A549 (cell line): ENCODE measurements around the gene CD163L1. TPM values are rescaled to one million over a fixed set of nuclear protein-coding genes. Genes with fewer than 3 reads are reported as not detected.

Experiments
- ATAC-seq, 2 experiments: fragments of 200-7000 bp in 1 of 2; fragments of >200 bp in 1 of 2; cut with Nextera tagmentation in 1 of 2; cut with Tn5 transposase in 1 of 2; 3 replicates each; pipeline versions ENCODE4 v1.8.0 to v1.9.1; 2018 to 2020; ENCODE audit warnings: mild to moderate bottlenecking in 1 of 2, moderate library complexity in 1 of 2
- CTCF ChIA-PET: fragments of 300-600 bp; sonication (Branson Sonifier 250); formaldehyde crosslinking; extraction: SDS; loops from one replicate; lab custom pipeline; 2021; ENCODE audit warnings: antibody characterized with exemption, inconsistent platforms; lab: Yijun Ruan, JAX
- POLR2A ChIA-PET: fragments of 350-600 bp; formaldehyde crosslinking; extraction: SDS; loops from one replicate; lab custom pipeline; 2021; ENCODE audit warnings: antibody characterized with exemption, inconsistent platforms; lab: Yijun Ruan, JAX
- DNase-seq, 2 experiments: peaks; one replicate each; pipeline versions ENCODE4 v3.0.0 to v3.0.0-alpha.2; 2011 to 2016; ENCODE audit warnings: low read depth in 1 of 2, low spot score in 1 of 2
- FAIRE-seq: peaks from 2 replicates; lab custom pipeline; 2011; peaks lifted over from hg19 to GRCh38; lab: Jason Lieb, UNC
- H3K27ac ChIP-seq, 2 experiments: fragments of >200 bp; sonication (Bioruptor Twin); formaldehyde crosslinking; 3 replicates each; pipeline ENCODE4 v1.5.1; 2016 to 2017
- H3K4me1 ChIP-seq: fragments of >200 bp; sonication (Bioruptor Twin); formaldehyde crosslinking; 3 replicates; pipeline ENCODE4 v1.6.1; 2016
- H3K4me2 ChIP-seq: fragments of >200 bp; sonication (Bioruptor Twin); formaldehyde crosslinking; 3 replicates; pipeline ENCODE4 v1.6.1; 2016
- H3K4me3 ChIP-seq: fragments of >200 bp; sonication (Bioruptor Twin); formaldehyde crosslinking; 3 replicates; pipeline ENCODE4 v1.5.1; 2016
- H3K9me3 ChIP-seq: fragments of >200 bp; sonication (Bioruptor Twin); formaldehyde crosslinking; 3 replicates; pipeline ENCODE4 v1.6.1; 2016
- BHLHE40 ChIP-seq: IDR thresholded peaks from 2 replicates; pipeline ENCODE4 v1.6.1; 2012; ENCODE audit warnings: low read depth, low read length, inconsistent platforms
- CBX2 ChIP-seq: fragments of 200-600 bp; sonication (generic); IDR thresholded peaks from 2 replicates; pipeline ENCODE4 v1.6.1; 2016; ENCODE audit warnings: low read depth, mild to moderate bottlenecking, borderline replicate concordance
- CEBPB ChIP-seq, 2 experiments: fragments of >200 bp in 1 of 2; sonication (Bioruptor Twin) in 1 of 2; formaldehyde crosslinking in 1 of 2; IDR thresholded peaks; 2 replicates each; pipeline ENCODE4 v1.6.1; 2012 to 2016
- EP300 ChIP-seq, 2 experiments: fragments of >200 bp; sonication (Bioruptor Twin); formaldehyde crosslinking; IDR thresholded peaks; 2 replicates in 1 of 2; 3 replicates in 1 of 2; pipeline ENCODE4 v1.6.1; 2016 to 2017
- FOXS1 ChIP-seq: fragments of 250-450 bp; sonication (Bioruptor Pico); IDR thresholded peaks from 2 replicates; pipeline ENCODE4 v1.5.0; 2020; ENCODE audit warnings: mild to moderate bottlenecking, moderate library complexity
- HOXA7 ChIP-seq: fragments of 250-450 bp; sonication (Bioruptor Pico); IDR thresholded peaks from 2 replicates; pipeline ENCODE4 v1.5.0; 2020; ENCODE audit warnings: mild to moderate bottlenecking, moderate library complexity
- HOXB13 ChIP-seq: fragments of 250-450 bp; sonication (Bioruptor Pico); IDR thresholded peaks from 2 replicates; pipeline ENCODE4 v1.5.0; 2020; ENCODE audit warnings: low read depth, mild to moderate bottlenecking, moderate library complexity
- JUNB ChIP-seq: fragments of >200 bp; sonication (Bioruptor Twin); formaldehyde crosslinking; IDR thresholded peaks from 2 replicates; pipeline ENCODE4 v1.6.1; 2016
- MAFK ChIP-seq: fragments of 450-650 bp; IDR thresholded peaks from 2 replicates; pipeline ENCODE4 v1.6.1; 2014; ENCODE audit not compliant: partially characterized antibody
- MAZ ChIP-seq: fragments of 150-350 bp; IDR thresholded peaks from 2 replicates; pipeline ENCODE4 v1.6.1; 2014; ENCODE audit warnings: antibody characterized with exemption, low read depth, low read length, borderline replicate concordance
- NPAS2 ChIP-seq: fragments of 250-450 bp; sonication (Bioruptor Pico); IDR thresholded peaks from 2 replicates; pipeline ENCODE4 v1.8.0; 2022; ENCODE audit warnings: mild to moderate bottlenecking, moderate library complexity, borderline replicate concordance
- PHF8 ChIP-seq: fragments of 200-600 bp; sonication (generic); IDR thresholded peaks from 2 replicates; pipeline ENCODE4 v1.6.1; 2016; ENCODE audit warnings: low read depth, mild to moderate bottlenecking, antibody characterized with exemption, moderate library complexity, borderline replicate concordance
- POLR2A ChIP-seq: IDR thresholded peaks from 2 replicates; pipeline ENCODE4 v1.6.1; 2012; ENCODE audit warnings: mild to moderate bottlenecking, low read length
- POLR2AphosphoS2 ChIP-seq: conservative IDR thresholded peaks from 2 replicates; pipeline ENCODE4 v1.6.1; 2012; ENCODE audit warnings: low read length, improper control_type of control experiment, inconsistent platforms
- RAD21 ChIP-seq, 2 experiments: fragments of >200 bp in 1 of 2; sonication (Bioruptor Twin) in 1 of 2; formaldehyde crosslinking in 1 of 2; IDR thresholded peaks in 1 of 2; conservative IDR thresholded peaks in 1 of 2; 2 replicates in 1 of 2; 3 replicates in 1 of 2; pipeline ENCODE4 v1.6.1; 2012 to 2018; ENCODE audit warnings: inconsistent platforms in 1 of 2
- RARB ChIP-seq: fragments of 250-450 bp; sonication (Bioruptor Pico); IDR thresholded peaks from 2 replicates; pipeline ENCODE4 v1.8.0; 2021; ENCODE audit warnings: mild to moderate bottlenecking, moderate library complexity
- RCOR1 ChIP-seq: fragments of 150-350 bp; IDR thresholded peaks from 2 replicates; pipeline ENCODE4 v1.6.1; 2014; ENCODE audit warnings: antibody characterized with exemption, low read length, low read depth
- SREBF2 ChIP-seq: fragments of 450-650 bp; IDR thresholded peaks from 2 replicates; pipeline ENCODE4 v1.6.1; 2014; ENCODE audit warnings: mild to moderate bottlenecking, moderate library complexity
- TFCP2L1 ChIP-seq: fragments of 250-450 bp; sonication (Bioruptor Pico); IDR thresholded peaks from 2 replicates; pipeline ENCODE4 v1.5.0; 2021; ENCODE audit warnings: mild to moderate bottlenecking
- ZNF302 ChIP-seq: fragments of 250-450 bp; sonication (Bioruptor Pico); IDR thresholded peaks from 2 replicates; pipeline ENCODE4 v1.9.0; 2021; ENCODE audit warnings: inconsistent platforms, mild to moderate bottlenecking, moderate library complexity
- WGBS: methylation state at CpG from one replicate; pipeline ENCODE4 v1.1.6; 2017; ENCODE audit errors: missing lambda C conversion rate; 5-methylcytosine and 5-hydroxymethylcytosine counted together
- polyA plus RNA-seq, 4 experiments: library from polyadenylated mRNA; depleted of rRNA in 3 of 4; stranded (reverse); fragments of >200 nt; fragmentation: RNase III in 1 of 4; extraction: RNeasy Plus Mini Kit Qiagen cat#74134 plus additional on column Dnase treatment in 1 of 4; gene quantifications; 2 replicates in 3 of 4; 3 replicates in 1 of 4; pipeline ENCODE4 v1.2.3, GENCODE V29; 2011 to 2017
- TF ChIP-seq, protein P1 (sequence below): fragments of >200 bp; sonication (Bioruptor Twin); formaldehyde crosslinking; IDR thresholded peaks from 3 replicates; pipeline ENCODE4 v1.6.1; 2016
- TF ChIP-seq, protein P2 (sequence below): fragments of 450-650 bp; IDR thresholded peaks from 2 replicates; pipeline ENCODE4 v1.6.1; 2014; ENCODE audit warnings: antibody characterized with exemption
- TF ChIP-seq, protein P3 (sequence below): IDR thresholded peaks from 2 replicates; pipeline ENCODE4 v1.6.1; 2012; ENCODE audit warnings: low read depth, borderline replicate concordance
- TF ChIP-seq, protein P4 (sequence below): IDR thresholded peaks from 2 replicates; pipeline ENCODE4 v1.6.1; 2012

Gene CD163L1
- polyA plus RNA-seq, 2 of the 4 experiments (the other 2 are of a cell fraction): 0.22 to 0.44 TPM

DNA sequence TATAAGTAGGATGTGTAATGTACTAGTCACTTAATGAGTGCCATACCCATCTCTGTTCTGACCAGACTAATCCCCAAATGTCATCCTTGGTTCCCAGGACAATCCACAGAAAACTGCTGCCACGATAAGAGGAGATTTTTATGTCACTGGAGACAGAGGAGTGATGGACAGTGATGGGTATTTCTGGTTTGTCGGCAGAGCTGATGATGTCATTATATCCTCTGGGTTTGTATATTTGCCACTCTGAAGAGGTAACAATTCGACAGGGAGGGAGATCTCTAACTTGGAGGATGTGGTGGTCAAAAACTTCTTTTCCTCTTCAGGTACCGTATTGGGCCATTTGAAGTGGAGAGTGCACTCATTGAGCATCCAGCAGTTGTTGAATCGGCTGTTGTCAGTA lies 119.8 kb downstream of the CD163L1 start:
- DNase-seq (no peak), FAIRE-seq (no peak)
- Histone ChIP-seq H3K9me3 (no peaks in the 10 kb centered on the region), H3K27ac (no peak overlapping the region), H3K4me3 (no peak overlapping the region)
- POLR2A ChIA-PET: no interaction called here
- TF ChIP-seq MAZ (no peak), RARB (CRISPR knock-in tag) (no peak), SREBF2 (no peak), NPAS2 (CRISPR knock-in tag) (no peak), PHF8 (no peak), MAFK (no peak), HOXA7 (CRISPR knock-in tag) (no peak), BHLHE40 (no peak), POLR2A (no peak), ZNF302 (CRISPR knock-in tag) (no peak)
- TF ChIP-seq, protein P1, sequence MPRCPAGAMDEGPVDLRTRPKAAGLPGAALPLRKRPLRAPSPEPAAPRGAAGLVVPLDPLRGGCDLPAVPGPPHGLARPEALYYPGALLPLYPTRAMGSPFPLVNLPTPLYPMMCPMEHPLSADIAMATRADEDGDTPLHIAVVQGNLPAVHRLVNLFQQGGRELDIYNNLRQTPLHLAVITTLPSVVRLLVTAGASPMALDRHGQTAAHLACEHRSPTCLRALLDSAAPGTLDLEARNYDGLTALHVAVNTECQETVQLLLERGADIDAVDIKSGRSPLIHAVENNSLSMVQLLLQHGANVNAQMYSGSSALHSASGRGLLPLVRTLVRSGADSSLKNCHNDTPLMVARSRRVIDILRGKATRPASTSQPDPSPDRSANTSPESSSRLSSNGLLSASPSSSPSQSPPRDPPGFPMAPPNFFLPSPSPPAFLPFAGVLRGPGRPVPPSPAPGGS: no peak
- TF ChIP-seq, protein P2, sequence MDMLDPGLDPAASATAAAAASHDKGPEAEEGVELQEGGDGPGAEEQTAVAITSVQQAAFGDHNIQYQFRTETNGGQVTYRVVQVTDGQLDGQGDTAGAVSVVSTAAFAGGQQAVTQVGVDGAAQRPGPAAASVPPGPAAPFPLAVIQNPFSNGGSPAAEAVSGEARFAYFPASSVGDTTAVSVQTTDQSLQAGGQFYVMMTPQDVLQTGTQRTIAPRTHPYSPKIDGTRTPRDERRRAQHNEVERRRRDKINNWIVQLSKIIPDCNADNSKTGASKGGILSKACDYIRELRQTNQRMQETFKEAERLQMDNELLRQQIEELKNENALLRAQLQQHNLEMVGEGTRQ: no peak
- TF ChIP-seq, all 56 proteins: peak for 0
- CTCF ChIA-PET: no interaction called here
- ATAC-seq: no peak
- Histone ChIP-seq H3K4me1 (no peaks in the 10 kb centered on the region), H3K4me2 (no peak overlapping the region)
- WGBS: 37% methylated on average over 5 of the region's 5 CpGs

DNA sequence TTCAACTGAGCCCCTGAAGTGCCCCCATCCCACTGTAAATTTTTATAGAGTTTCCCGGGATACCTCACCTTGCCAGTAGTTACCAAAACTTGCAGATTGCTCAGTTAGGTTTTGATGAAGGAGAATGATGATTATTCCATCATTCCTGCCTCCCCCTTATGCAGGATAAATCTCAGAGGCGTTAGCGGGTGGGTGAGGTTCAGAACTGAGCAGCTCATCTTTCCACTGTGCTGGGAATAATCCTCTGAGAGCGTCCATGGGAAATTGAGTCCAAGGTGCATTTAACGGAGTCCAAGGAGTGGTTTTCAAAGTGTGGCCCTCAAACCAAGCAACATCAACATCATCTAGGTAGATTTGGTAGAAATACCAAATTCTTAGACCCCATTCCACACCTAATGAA lies 121.4 kb downstream of the CD163L1 start:
- Histone ChIP-seq H3K9me3 (no peaks in the 10 kb centered on the region), H3K4me1 (no peaks in the 10 kb centered on the region), H3K4me3 (no peak overlapping the region), H3K4me2 (no peak overlapping the region), H3K27ac (no peak overlapping the region)
- 18% methylated on average over 5 of the region's 5 CpGs for WGBS
- CTCF ChIA-PET: interaction anchor here (1.2 to 1.3 kb wide), 2 partner anchors 60 to 138 kb away, joined by 3 to 4 read pairs; no protein-coding TSS in a partner anchor
- no peak for FAIRE-seq
- POLR2A ChIA-PET: no interaction called here
- DNase-seq: no peak
- TF ChIP-seq CEBPB (IDR thresholded peaks at IDR 0.05): no peak
- TF ChIP-seq RCOR1: no peak
- TF ChIP-seq HOXB13 (CRISPR knock-in tag): no peak
- no peak for TF ChIP-seq CBX2
- TF ChIP-seq POLR2AphosphoS2: no peak
- TF ChIP-seq EP300 (IDR thresholded peaks at IDR 0.05): no peak
- TF ChIP-seq, protein P3, sequence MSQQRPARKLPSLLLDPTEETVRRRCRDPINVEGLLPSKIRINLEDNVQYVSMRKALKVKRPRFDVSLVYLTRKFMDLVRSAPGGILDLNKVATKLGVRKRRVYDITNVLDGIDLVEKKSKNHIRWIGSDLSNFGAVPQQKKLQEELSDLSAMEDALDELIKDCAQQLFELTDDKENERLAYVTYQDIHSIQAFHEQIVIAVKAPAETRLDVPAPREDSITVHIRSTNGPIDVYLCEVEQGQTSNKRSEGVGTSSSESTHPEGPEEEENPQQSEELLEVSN: no peak
- no peak for TF ChIP-seq JUNB
- TF ChIP-seq RAD21 (conservative IDR thresholded peaks at IDR 0.05 in 1 of 2, IDR thresholded peaks at IDR 0.05 in 1 of 2): no peak
- TF ChIP-seq, protein P4, sequence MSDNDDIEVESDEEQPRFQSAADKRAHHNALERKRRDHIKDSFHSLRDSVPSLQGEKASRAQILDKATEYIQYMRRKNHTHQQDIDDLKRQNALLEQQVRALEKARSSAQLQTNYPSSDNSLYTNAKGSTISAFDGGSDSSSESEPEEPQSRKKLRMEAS: no peak
- no peak for TF ChIP-seq FOXS1
- no peak for TF ChIP-seq TFCP2L1 (CRISPR knock-in tag)
- TF ChIP-seq, protein P2: no peak
- ATAC-seq: no peak
